Astrocyte (in vitro differentiated cells and primary cell): ENCODE measurements around the gene CEP41.

Experiments used
- CTCF ChIP-seq: IDR thresholded peaks from 2 replicates; pipeline ENCODE4 v1.5.1; 2011; ENCODE audit warnings: low read depth, mild to moderate bottlenecking, inconsistent platforms, low read length, moderate library complexity; ENCODE audit not compliant: insufficient read depth
- EZH2 ChIP-seq: IDR thresholded peaks from 2 replicates; pipeline ENCODE4 v1.6.1; 2012; ENCODE audit warnings: mild to moderate bottlenecking, low read length, inconsistent platforms; ENCODE audit not compliant: insufficient read depth

- TF ChIP-seq CTCF (no peak), EZH2 (no peak)
Measured at GRCh38 chr7:130356121-130356875, 84.5 kb downstream of the CEP41 start.
